GM12878 (cell line): ENCODE measurements around the gene SYT8.

Experiments
- ESRRA ChIP-seq: IDR thresholded peaks from 2 replicates; pipeline ENCODE4 v1.6.1; 2012; ENCODE audit warnings: mild to moderate bottlenecking, low read length, improper control_type of control experiment
- POLR2AphosphoS5 ChIP-seq: IDR thresholded peaks from 2 replicates; pipeline ENCODE4 v1.6.1; 2011; ENCODE audit warnings: mild to moderate bottlenecking, low read length, inconsistent platforms
- SIN3A ChIP-seq: IDR thresholded peaks from 2 replicates; pipeline ENCODE4 v1.6.1; 2012; ENCODE audit warnings: low read depth, low read length, improper control_type of control experiment
- SRF ChIP-seq, 2 experiments: IDR thresholded peaks; 2 replicates each; pipeline ENCODE4 v1.6.1; 2011; ENCODE audit warnings: low read depth in 2 of 2, low read length in 2 of 2, mild to moderate bottlenecking in 1 of 2, moderate library complexity in 1 of 2
- TCF7 ChIP-seq: IDR thresholded peaks from 2 replicates; pipeline ENCODE4 v1.6.1; 2014; ENCODE audit warnings: antibody characterized with exemption, borderline replicate concordance
- TF ChIP-seq, protein P1 (sequence below), 3 experiments: IDR thresholded peaks in 2 of 3; conservative IDR thresholded peaks in 1 of 3; 2 replicates each; pipeline ENCODE4 v1.5.1; 2011; ENCODE audit warnings: low read depth in 3 of 3, low read length in 3 of 3, mild to moderate bottlenecking in 3 of 3, control low read depth in 2 of 3, moderate library complexity in 2 of 3, inconsistent platforms in 1 of 3, mixed read lengths in 1 of 3; ENCODE audit not compliant: control insufficient read depth in 2 of 3, insufficient read depth in 1 of 3; ENCODE audit errors: extremely low read depth in 1 of 3

DNA sequence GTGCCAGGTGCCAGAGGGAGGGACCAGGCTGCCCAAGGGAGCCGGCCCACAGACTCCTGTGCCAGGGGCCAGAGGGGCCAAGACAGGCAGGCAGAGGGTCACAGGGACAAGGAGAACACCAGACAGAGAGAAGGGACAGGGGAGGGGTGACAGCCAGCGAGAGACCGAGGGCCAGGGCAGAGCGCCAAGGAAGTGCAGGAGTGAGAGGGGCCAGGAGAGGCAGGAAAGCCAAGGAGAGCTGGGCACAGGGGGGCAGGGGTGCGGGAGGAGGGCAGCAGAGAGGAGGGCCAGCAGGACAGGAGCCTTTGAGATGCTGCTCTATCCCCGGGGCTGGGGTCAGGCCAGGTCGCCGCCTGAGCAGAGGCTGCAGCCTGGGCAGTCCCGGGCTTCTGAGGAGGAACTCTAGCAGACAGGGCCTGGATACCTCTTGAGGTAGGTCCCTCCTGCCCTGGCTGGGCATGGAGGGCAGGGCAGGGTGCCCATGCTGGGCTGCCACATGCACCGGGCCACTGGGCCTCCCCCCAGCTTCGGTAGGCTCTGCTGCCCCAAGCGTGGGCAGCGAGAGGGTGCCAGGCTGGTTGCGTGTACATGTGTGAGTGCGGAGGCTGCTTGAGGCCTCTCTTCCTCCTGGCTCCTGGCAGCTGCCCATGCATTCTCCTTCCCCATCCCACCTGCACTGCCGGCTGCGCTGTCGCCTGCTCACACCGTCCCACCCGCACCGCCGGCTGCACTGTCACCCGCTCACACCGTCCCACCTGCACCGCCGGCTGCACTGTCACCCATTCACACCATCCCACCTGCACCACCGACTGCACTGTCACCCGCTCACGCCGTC is 30.3 kb downstream of the SYT8 start:
- TF ChIP-seq, protein P1, sequence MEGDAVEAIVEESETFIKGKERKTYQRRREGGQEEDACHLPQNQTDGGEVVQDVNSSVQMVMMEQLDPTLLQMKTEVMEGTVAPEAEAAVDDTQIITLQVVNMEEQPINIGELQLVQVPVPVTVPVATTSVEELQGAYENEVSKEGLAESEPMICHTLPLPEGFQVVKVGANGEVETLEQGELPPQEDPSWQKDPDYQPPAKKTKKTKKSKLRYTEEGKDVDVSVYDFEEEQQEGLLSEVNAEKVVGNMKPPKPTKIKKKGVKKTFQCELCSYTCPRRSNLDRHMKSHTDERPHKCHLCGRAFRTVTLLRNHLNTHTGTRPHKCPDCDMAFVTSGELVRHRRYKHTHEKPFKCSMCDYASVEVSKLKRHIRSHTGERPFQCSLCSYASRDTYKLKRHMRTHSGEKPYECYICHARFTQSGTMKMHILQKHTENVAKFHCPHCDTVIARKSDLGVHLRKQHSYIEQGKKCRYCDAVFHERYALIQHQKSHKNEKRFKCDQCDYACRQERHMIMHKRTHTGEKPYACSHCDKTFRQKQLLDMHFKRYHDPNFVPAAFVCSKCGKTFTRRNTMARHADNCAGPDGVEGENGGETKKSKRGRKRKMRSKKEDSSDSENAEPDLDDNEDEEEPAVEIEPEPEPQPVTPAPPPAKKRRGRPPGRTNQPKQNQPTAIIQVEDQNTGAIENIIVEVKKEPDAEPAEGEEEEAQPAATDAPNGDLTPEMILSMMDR (IDR thresholded peaks at IDR 0.05 in 2 of 3, conservative IDR thresholded peaks at IDR 0.05 in 1 of 3; ENCODE audit: control insufficient read depth in 2 of 3, extremely low read depth in 1 of 3, insufficient read depth in 1 of 3, low read depth in 3 of 3, low read length in 3 of 3), result no peak
- no peak for TF ChIP-seq TCF7
- no peak for TF ChIP-seq ESRRA
- peak; percentile 62; the same call in 1 of the 2 replicates for TF ChIP-seq POLR2AphosphoS5
- TF ChIP-seq SIN3A, result no peak
- TF ChIP-seq SRF (IDR thresholded peaks at IDR 0.05; ENCODE audit: low read depth in 2 of 2, low read length in 2 of 2), result no peak
